SHP77 treated with DMSO at 0.1 percent for 48 hours (cell line): ENCODE measurements around the gene KLK14.

Experiments used
- DNase-seq: peaks from one replicate; lab custom pipeline; 2025; lab: John Stamatoyannopoulos, UW

Gene KLK14

GRCh38 chr19:51086153-51086850 is 3.6 kb upstream of the KLK14 start:
- no peak for DNase-seq

- no peak for DNase-seq
Observed at GRCh38 chr19:51084505-51084904, 1.8 kb upstream of the KLK14 start.

- DNase-seq = no peak
Observed at GRCh38 chr19:51083783-51084182, 1.1 kb upstream of the KLK14 start.

- DNase-seq = no peak
Observed at GRCh38 chr19:51083181-51083580, 494 bp upstream of the KLK14 start.

GRCh38 chr19:51081476-51081875 is 1.2 kb downstream of the KLK14 start:
- no peak for DNase-seq

GRCh38 chr19:51079481-51080110 is 3.1 kb downstream of the KLK14 start:
- DNase-seq = peak; percentile 79

GRCh38 chr19:51078731-51079130 is 4.0 kb downstream of the KLK14 start:
- DNase-seq = no peak

GRCh38 chr19:51078104-51078503 is 4.6 kb downstream of the KLK14 start:
- no peak for DNase-seq

- no peak for DNase-seq
Observed at GRCh38 chr19:51076631-51077213, 6.0 kb downstream of the KLK14 start.

GRCh38 chr19:51075998-51076397 is 6.7 kb downstream of the KLK14 start:
- DNase-seq = no peak

- no peak for DNase-seq
Observed at GRCh38 chr19:51071095-51071405, 11.6 kb downstream of the KLK14 start.

- peak; percentile 21 for DNase-seq
Observed at GRCh38 chr19:51070334-51071094, 12.2 kb downstream of the KLK14 start.

GRCh38 chr19:51066393-51067186 is 16.1 kb downstream of the KLK14 start:
- DNase-seq = no peak

GRCh38 chr19:51065221-51065960 is 17.3 kb downstream of the KLK14 start:
- DNase-seq = no peak

GRCh38 chr19:51064534-51065220 is 18.0 kb downstream of the KLK14 start, which contains the start of gene KLK13:
KLK13 (minus strand) TSS chr19:51065092; CDS start chr19:51065067, 25 bp downstream.
- no peak for DNase-seq

GRCh38 chr19:51063664-51064063 is 19.0 kb downstream of the KLK14 start:
- no peak for DNase-seq

- no peak for DNase-seq
Observed at GRCh38 chr19:51060973-51061372, 21.7 kb downstream of the KLK14 start.

GRCh38 chr19:51060336-51060735 is 22.4 kb downstream of the KLK14 start:
- no peak for DNase-seq

- no peak for DNase-seq
Observed at GRCh38 chr19:51059715-51060114, 23.0 kb downstream of the KLK14 start.

GRCh38 chr19:51055866-51056265 is 26.8 kb downstream of the KLK14 start:
- DNase-seq = no peak

- DNase-seq = no peak
Observed at GRCh38 chr19:51047031-51047335, 35.7 kb downstream of the KLK14 start.
